Gastrocnemius medialis (tissue), 4 donors: ENCODE results near the gene SPO11. TPM values are rescaled to one million over a fixed set of nuclear protein-coding genes. Genes with fewer than 3 reads are reported as not detected.

ENCODE experiments used
- ATAC-seq, 2 donors: fragments of 150-250 bp; one replicate each; pipeline ENCODE4 v1.9.1; 2016
- DNase-seq, 2 donors: peaks; one replicate each; pipeline ENCODE4 v3.0.0-alpha.2; 2019
- H3K27ac ChIP-seq, 4 donors: fragments of 200-600 bp; sonication (generic); 1 replicate in 1 of 4; 2 replicates in 3 of 4; pipeline ENCODE4 v1.5.1; 2016 to 2018; ENCODE audit warnings: mild to moderate bottlenecking in 2 of 4, moderate library complexity in 1 of 4
- H3K27me3 ChIP-seq, 3 donors: fragments of 200-600 bp; sonication (generic) in 2 of 3; 1 replicate in 1 of 3; 2 replicates in 2 of 3; pipeline versions ENCODE4 v1.5.1 to v1.6.0; 2016 to 2019; ENCODE audit warnings: mild to moderate bottlenecking in 1 of 3, moderate library complexity in 1 of 3
- H3K36me3 ChIP-seq, 2 donors: fragments of 200-600 bp; sonication (generic) in 1 of 2; one replicate each; pipeline ENCODE4 v1.5.1; 2017 to 2018
- H3K4me1 ChIP-seq, 2 donors: fragments of 200-600 bp; sonication (generic) in 1 of 2; one replicate each; pipeline ENCODE4 v1.5.1; 2016 to 2017; ENCODE audit warnings: mild to moderate bottlenecking in 2 of 2
- H3K4me3 ChIP-seq, 4 donors: fragments of 200-600 bp; sonication (generic) in 3 of 4; 1 replicate in 1 of 4; 2 replicates in 3 of 4; pipeline ENCODE4 v1.5.1; 2016 to 2019; ENCODE audit warnings: mild to moderate bottlenecking in 2 of 4
- H3K9me3 ChIP-seq, 3 donors: fragments of 200-600 bp; sonication (generic) in 2 of 3; 1 replicate in 1 of 3; 2 replicates in 2 of 3; pipeline ENCODE4 v1.5.1; 2016 to 2019
- CTCF ChIP-seq, 5 experiments: fragments of 450-650 bp in 3 of 5; fragments of 200-600 bp in 2 of 5; sonication (generic) in 2 of 5; IDR thresholded peaks in 4 of 5; conservative IDR thresholded peaks in 1 of 5; 1 replicate in 4 of 5; 2 replicates in 1 of 5; pipeline ENCODE4 v1.5.1; 2016 to 2019; ENCODE audit warnings: antibody characterized with exemption in 5 of 5, mild to moderate bottlenecking in 3 of 5, moderate library complexity in 3 of 5
- POLR2A ChIP-seq, 2 donors: fragments of 450-650 bp; IDR thresholded peaks; one replicate each; pipeline ENCODE4 v1.6.1; 2017; ENCODE audit warnings: antibody characterized with exemption in 2 of 2, mild to moderate bottlenecking in 2 of 2, moderate library complexity in 2 of 2
- in situ Hi-C, 4 donors: fragments of 200-750 bp; cut with MboI; loops; one replicate each; pipeline versions ENCODE4 v1.15.0 to v1.8.0; 2017; ENCODE audit warnings: low sequenced_read_pairs in 4 of 4
- intact Hi-C: fragments of 100-400 bp; cut with DNase I; formaldehyde crosslinking; loops from one replicate; pipeline ENCODE4 v1.15.1; 2023; ENCODE audit warnings: low total_unique reads
- total RNA-seq, 4 donors: library from RNA; depleted of rRNA; stranded (reverse); fragments of >200 nt; gene quantifications; one replicate each; pipeline versions ENCODE4 v1.1.0 to v1.2.3, GENCODE V29; 2016

SPO11 gene
- total RNA-seq, 4 donors from 2014 or later = not detected

- H3K36me3 ChIP-seq = peaks cover 0 to 62% of the 10 kb centered on the region in 2 donors
- H3K4me3 ChIP-seq = no peak overlapping the region
- ATAC-seq (no peak), DNase-seq (no peak)
- no peaks in the 10 kb centered on the region for H3K27me3 ChIP-seq
- no peaks in the 10 kb centered on the region for H3K9me3 ChIP-seq
- H3K27ac ChIP-seq = no peak overlapping the region
- no peaks in the 10 kb centered on the region for H3K4me1 ChIP-seq
- in situ Hi-C loops = loop anchor here in 3 of 4 donors (5.0 to 25.0 kb wide), 4 partner anchors 120 to 835 kb away; partner anchors contain the start of gene PMEPA1 (in 1 of the 3)
- no peak for TF ChIP-seq CTCF (IDR thresholded peaks at IDR 0.05 in 4 of 5, conservative IDR thresholded peaks at IDR 0.05 in 1 of 5)
- no peak for TF ChIP-seq POLR2A (IDR thresholded peaks at IDR 0.05)
- intact Hi-C loops = no loop called here
Measured at GRCh38 chr20:57377350-57377749, 47.7 kb downstream of the SPO11 start.

- peaks cover 0 to 56% of the 10 kb centered on the region in 2 donors for H3K36me3 ChIP-seq
- no peak for ATAC-seq
- H3K4me3 ChIP-seq = no peak overlapping the region
- H3K4me1 ChIP-seq = no peaks in the 10 kb centered on the region
- intact Hi-C loops (no loop called here), in situ Hi-C loops (loop anchor here in 3 of 4 donors (5.0 to 25.0 kb wide), 4 partner anchors 119 to 834 kb away; partner anchors contain the start of gene PMEPA1 (in 1 of the 3))
- no peaks in the 10 kb centered on the region for H3K27me3 ChIP-seq
- no peaks in the 10 kb centered on the region for H3K9me3 ChIP-seq
- H3K27ac ChIP-seq = no peak overlapping the region
- no peak for TF ChIP-seq CTCF (IDR thresholded peaks at IDR 0.05 in 4 of 5, conservative IDR thresholded peaks at IDR 0.05 in 1 of 5)
- TF ChIP-seq POLR2A (IDR thresholded peaks at IDR 0.05) = no peak
- no peak for DNase-seq
Measured at GRCh38 chr20:57378107-57378506, 48.5 kb downstream of the SPO11 start.

GRCh38 chr20:57378646-57379262 lies 49.2 kb downstream of the SPO11 start:
- no peaks in the 10 kb centered on the region for H3K27me3 ChIP-seq
- no peak for TF ChIP-seq POLR2A (IDR thresholded peaks at IDR 0.05)
- no peak for TF ChIP-seq CTCF (IDR thresholded peaks at IDR 0.05 in 4 of 5, conservative IDR thresholded peaks at IDR 0.05 in 1 of 5)
- H3K9me3 ChIP-seq = no peaks in the 10 kb centered on the region
- in situ Hi-C loops (loop anchor here in 3 of 4 donors (5.0 to 25.0 kb wide), 4 partner anchors 119 to 834 kb away; partner anchors contain the start of gene PMEPA1 (in 1 of the 3)), intact Hi-C loops (no loop called here)
- no peak overlapping the region for H3K4me3 ChIP-seq
- H3K4me1 ChIP-seq = no peaks in the 10 kb centered on the region
- H3K36me3 ChIP-seq = peaks cover 0 to 49% of the 10 kb centered on the region in 2 donors
- ATAC-seq = no peak
- DNase-seq = no peak
- H3K27ac ChIP-seq = no peak overlapping the region

- no peaks in the 10 kb centered on the region for H3K9me3 ChIP-seq
- DNase-seq = no peak
- no peak for TF ChIP-seq POLR2A (IDR thresholded peaks at IDR 0.05)
- TF ChIP-seq CTCF (IDR thresholded peaks at IDR 0.05 in 4 of 5, conservative IDR thresholded peaks at IDR 0.05 in 1 of 5) = no peak
- H3K4me3 ChIP-seq = no peak overlapping the region
- intact Hi-C loops = no loop called here
- in situ Hi-C loops = loop anchor here in 3 of 4 donors (5.0 to 25.0 kb wide), 4 partner anchors 118 to 833 kb away; partner anchors contain the start of gene PMEPA1 (in 1 of the 3)
- H3K36me3 ChIP-seq = peaks cover 0 to 44% of the 10 kb centered on the region in 2 donors
- no peak for ATAC-seq
- no peaks in the 10 kb centered on the region for H3K4me1 ChIP-seq
- no peaks in the 10 kb centered on the region for H3K27me3 ChIP-seq
- no peak overlapping the region for H3K27ac ChIP-seq
Measured at GRCh38 chr20:57379263-57379647, 49.7 kb downstream of the SPO11 start.
